Measurements from ENCODE around the gene ADAMTS6. TPM values are rescaled to one million over a fixed set of nuclear protein-coding genes. Genes with fewer than 3 reads are reported as not detected.

Gene ADAMTS6
- total and polyA plus RNA-seq, 2 donors (not counting 1 experiment from before 2014, with no cell fraction given): 3.6 to 12.3 TPM

- 29% methylated on average over 1 of the region's 4 CpGs for WGBS (ENCODE audit: insufficient coverage)
- ChIA-PET CTCF (no interaction called here), POLR2A (no interaction called here)
- intact Hi-C loops (cut with micrococcal nuclease): no loop called here
- Histone ChIP-seq H3K9me3 (ENCODE audit: control extremely low read depth in 1 of 3, control insufficient read depth in 2 of 3, insufficient read depth in 1 of 3, low read length in 2 of 3) (no peaks in the 10 kb centered on the region), H3K27ac (ENCODE audit: low read length in 2 of 2) (no peak overlapping the region), H3K9ac (ENCODE audit: low read length) (no peak overlapping the region), H3K4me1 (ENCODE audit: control insufficient read depth in 2 of 2, insufficient read depth in 2 of 2, low read length in 2 of 2) (no peaks in the 10 kb centered on the region), H3K79me2 (ENCODE audit: control insufficient read depth, insufficient read depth, low read length) (no peaks in the 10 kb centered on the region), H3K27me3 (replicated peaks in 1 of 4; ENCODE audit: control extremely low read depth in 1 of 4, control insufficient read depth in 3 of 4, insufficient read depth in 4 of 4, low read length in 3 of 4) (no peaks in the 10 kb centered on the region), H3K36me3 (replicated peaks in 1 of 2; ENCODE audit: control extremely low read depth in 1 of 2, control insufficient read depth in 1 of 2, extremely low read depth in 1 of 2, insufficient read depth in 2 of 2, low read length in 1 of 2) (no peaks in the 10 kb centered on the region), H3K4me3 (ENCODE audit: control extremely low read depth in 1 of 5, extremely low read depth in 1 of 5, insufficient read depth in 1 of 5, low read depth in 2 of 5, low read length in 4 of 5) (no peak overlapping the region), H4K20me1 (ENCODE audit: control insufficient read depth, insufficient read depth, low read length, poor library complexity, severe bottlenecking) (no peaks in the 10 kb centered on the region), H2AFZ (ENCODE audit: insufficient read depth, low read depth, low read length, poor library complexity, severe bottlenecking) (no peak overlapping the region), H3K4me2 (replicated peaks; ENCODE audit: low read depth, low read length, poor library complexity, severe bottlenecking) (no peak overlapping the region)
- DNase-seq: no peak
- ATAC-seq (ENCODE audit: low read depth): no peak
- H3K4me1 Mint-ChIP-seq: no peaks in the 10 kb centered on the region
- no peak overlapping the region for H3K27ac Mint-ChIP-seq
- no peak for TF ChIP-seq EZH2 (IDR thresholded peaks at IDR 0.05; ENCODE audit: borderline replicate concordance, insufficient read depth, low read depth, low read length, poor library complexity, severe bottlenecking)
- no peak for TF ChIP-seq CTCF (IDR thresholded peaks at IDR 0.05)
- no peaks in the 10 kb centered on the region for H3K9me3 Mint-ChIP-seq (ENCODE audit: insufficient read depth)
- no peaks in the 10 kb centered on the region for H3K27me3 Mint-ChIP-seq
- no peak overlapping the region for H3K4me3 Mint-ChIP-seq
Measured at GRCh38 chr5:65248896-65249295, 232.8 kb downstream of the ADAMTS6 start.

GRCh38 chr5:65247594-65247993 lies 234.1 kb downstream of the ADAMTS6 start:
- no peak for ATAC-seq (ENCODE audit: low read depth)
- DNase-seq: no peak
- H3K4me3 Mint-ChIP-seq: no peak overlapping the region
- no peaks in the 10 kb centered on the region for H3K79me2 ChIP-seq (ENCODE audit: control insufficient read depth, insufficient read depth, low read length)
- ChIA-PET CTCF (no interaction called here), POLR2A (no interaction called here)
- no peak overlapping the region for H3K9ac ChIP-seq (ENCODE audit: low read length)
- H3K4me3 ChIP-seq (ENCODE audit: control extremely low read depth in 1 of 5, extremely low read depth in 1 of 5, insufficient read depth in 1 of 5, low read depth in 2 of 5, low read length in 4 of 5): no peak overlapping the region
- H3K27me3 Mint-ChIP-seq: no peaks in the 10 kb centered on the region
- no peaks in the 10 kb centered on the region for H3K9me3 ChIP-seq (ENCODE audit: control extremely low read depth in 1 of 3, control insufficient read depth in 2 of 3, insufficient read depth in 1 of 3, low read length in 2 of 3)
- intact Hi-C loops (cut with micrococcal nuclease): no loop called here
- H3K27me3 ChIP-seq (replicated peaks in 1 of 4; ENCODE audit: control extremely low read depth in 1 of 4, control insufficient read depth in 3 of 4, insufficient read depth in 4 of 4, low read length in 3 of 4): no peaks in the 10 kb centered on the region
- H3K9me3 Mint-ChIP-seq (ENCODE audit: insufficient read depth): no peaks in the 10 kb centered on the region
- no peaks in the 10 kb centered on the region for H3K4me1 Mint-ChIP-seq
- H2AFZ ChIP-seq (ENCODE audit: insufficient read depth, low read depth, low read length, poor library complexity, severe bottlenecking): no peak overlapping the region
- 100% methylated on average over 1 of the region's 2 CpGs for WGBS (ENCODE audit: insufficient coverage)
- H3K36me3 ChIP-seq (replicated peaks in 1 of 2; ENCODE audit: control extremely low read depth in 1 of 2, control insufficient read depth in 1 of 2, extremely low read depth in 1 of 2, insufficient read depth in 2 of 2, low read length in 1 of 2): no peaks in the 10 kb centered on the region
- H3K27ac Mint-ChIP-seq: no peak overlapping the region
- H3K27ac ChIP-seq (ENCODE audit: low read length in 2 of 2): no peak overlapping the region
- TF ChIP-seq EZH2 (IDR thresholded peaks at IDR 0.05; ENCODE audit: borderline replicate concordance, insufficient read depth, low read depth, low read length, poor library complexity, severe bottlenecking): no peak
- H3K4me2 ChIP-seq (replicated peaks; ENCODE audit: low read depth, low read length, poor library complexity, severe bottlenecking): no peak overlapping the region
- H4K20me1 ChIP-seq (ENCODE audit: control insufficient read depth, insufficient read depth, low read length, poor library complexity, severe bottlenecking): no peaks in the 10 kb centered on the region
- no peaks in the 10 kb centered on the region for H3K4me1 ChIP-seq (ENCODE audit: control insufficient read depth in 2 of 2, insufficient read depth in 2 of 2, low read length in 2 of 2)
